Muscle of back (tissue), 13 donors: ENCODE data around the gene ZBED5. TPM values are rescaled to one million over a fixed set of nuclear protein-coding genes. Genes with fewer than 3 reads are reported as not detected.
"Not testable (repeated sequence)": the region's sequence is repeated elsewhere in the genome, so short reads cannot be mapped to it uniquely, and the experiment has no call there.

Source experiments
- DNase-seq, 3 donors: peaks; one replicate each; pipeline versions ENCODE4 v3.0.0 to v3.0.0-alpha.2; 2013
- long read RNA-seq, 9 donors: transcript quantifications; one replicate each; lab custom pipeline, GENCODE V29; 2026
- polyA plus RNA-seq, 10 donors: library from polyadenylated mRNA; unstranded; fragments of 120-200 nt; gene quantifications; one replicate each; pipeline ENCODE4 v1.2.1, GENCODE V29; 2013; ENCODE audit not compliant: insufficient read length in 10 of 10

The ZBED5 gene
- 10 to 100 TPM; 55.0 to 89.7 (median 75.7) TPM for polyA plus RNA-seq
- long read RNA-seq, donor 1, transcript ZBED5-201 (3 exons, 2,512 nt) = major isoform, 8 of 11 reads
- long read RNA-seq, donor 1, partial matches to known transcripts = 0 of 11 reads
- long read RNA-seq, donor 1, other reads (novel, unspliced or antisense) = 0 of 11 reads
- long read RNA-seq, donor 2, transcript ZBED5-201 (3 exons, 2,512 nt) = major isoform, 9 of 11 reads
- long read RNA-seq, donor 2, partial matches to known transcripts = 0 of 11 reads
- long read RNA-seq, donor 2, other reads (novel, unspliced or antisense) = 0 of 11 reads
- long read RNA-seq, donor 3 = 0 reads
- long read RNA-seq, donor 4, partial matches to known transcripts = 0 of 2 reads
- long read RNA-seq, donor 4, other reads (novel, unspliced or antisense) = 0 of 2 reads
- long read RNA-seq, donor 5, transcript ZBED5-201 (3 exons, 2,512 nt) = major isoform, 8 of 12 reads
- long read RNA-seq, donor 5, partial matches to known transcripts = 0 of 12 reads
- long read RNA-seq, donor 5, other reads (novel, unspliced or antisense) = 0 of 12 reads
- long read RNA-seq, donor 6, transcript ZBED5-201 (3 exons, 2,512 nt) = major isoform, 12 of 12 reads
- long read RNA-seq, donor 6, partial matches to known transcripts = 0 of 12 reads
- long read RNA-seq, donor 6, other reads (novel, unspliced or antisense) = 0 of 12 reads
- long read RNA-seq, donor 7, partial matches to known transcripts = 0 of 4 reads
- long read RNA-seq, donor 7, other reads (novel, unspliced or antisense) = 0 of 4 reads
- long read RNA-seq, donor 8, partial matches to known transcripts = 0 of 4 reads
- long read RNA-seq, donor 8, other reads (novel, unspliced or antisense) = 0 of 4 reads
- long read RNA-seq, donor 9, partial matches to known transcripts = 0 of 1 reads
- long read RNA-seq, donor 9, other reads (novel, unspliced or antisense) = 0 of 1 reads

- peak; percentile 99 to 100 (median 99) for DNase-seq
These were observed at the start of gene ZBED5 for GRCh38 chr11:10857709-10858438. Gene ZBED5, minus strand, starts transcription at chr11:10858053. Its CDS starts 3,108 bp downstream, at chr11:10854945.

GRCh38 chr11:10906521-10906920 is 48.7 kb upstream of the ZBED5 start:
- DNase-seq = no peak

- DNase-seq = no peak
These were observed 44.6 kb upstream of the ZBED5 start for GRCh38 chr11:10902301-10903063.

GRCh38 chr11:10900681-10901415 is 43.0 kb upstream of the ZBED5 start:
- peak in 1 of 3 donors; percentile 30 for DNase-seq

- peak; percentile 52 to 71 (median 62) for DNase-seq
These were observed 41.4 kb upstream of the ZBED5 start for GRCh38 chr11:10899121-10899830.

GRCh38 chr11:10898763-10899025 is 40.8 kb upstream of the ZBED5 start:
- no peak for DNase-seq

- no peak for DNase-seq
These were observed 40.3 kb upstream of the ZBED5 start for GRCh38 chr11:10898003-10898762.

- no peak for DNase-seq
These were observed 39.3 kb upstream of the ZBED5 start for GRCh38 chr11:10897150-10897549.

- no peak for DNase-seq
These were observed 38.6 kb upstream of the ZBED5 start for GRCh38 chr11:10896493-10896892.

- DNase-seq = no peak
These were observed 37.4 kb upstream of the ZBED5 start for GRCh38 chr11:10895285-10895684.

- DNase-seq = no peak
These were observed 36.8 kb upstream of the ZBED5 start for GRCh38 chr11:10894666-10895065.

GRCh38 chr11:10893714-10894151 is 35.9 kb upstream of the ZBED5 start:
- DNase-seq = no peak

GRCh38 chr11:10892250-10892649 is 34.4 kb upstream of the ZBED5 start:
- no peak for DNase-seq

- DNase-seq = no peak
These were observed 33.4 kb upstream of the ZBED5 start for GRCh38 chr11:10891151-10891720.

GRCh38 chr11:10890083-10890482 is 32.2 kb upstream of the ZBED5 start:
- not testable (repeated sequence) for DNase-seq

GRCh38 chr11:10887307-10887706 is 29.5 kb upstream of the ZBED5 start:
- DNase-seq = no peak

- DNase-seq = no peak
These were observed 28.9 kb upstream of the ZBED5 start for GRCh38 chr11:10886652-10887250.

GRCh38 chr11:10885703-10886363 is 28.0 kb upstream of the ZBED5 start:
- DNase-seq = peak in 2 of 3 donors; percentile 36 to 55
